PC-3 (cell line): ENCODE results near the gene FAH.

Source experiments
- CTCF ChIP-seq: fragments of 300-600 bp; sonication (generic); conservative IDR thresholded peaks from 2 replicates; pipeline ENCODE4 v1.5.1; 2017; ENCODE audit warnings: antibody characterized with exemption, low read depth, mild to moderate bottlenecking, low read length
- EZH2 ChIP-seq: fragments of 300-600 bp; sonication (generic); IDR thresholded peaks from one replicate; pipeline ENCODE4 v1.6.1; 2017; ENCODE audit warnings: antibody characterized with exemption, mild to moderate bottlenecking, low read length; ENCODE audit not compliant: unreplicated experiment

GRCh38 chr15:80168421-80168820 lies 15.6 kb downstream of the FAH start:
- TF ChIP-seq CTCF = no peak
- TF ChIP-seq EZH2 = no peak
